ENCODE results near the gene COP1.

GRCh38 chr1:176159993-176160392 lies 47.1 kb downstream of the COP1 start:
- TF ChIP-seq EZH2 (IDR thresholded peaks at IDR 0.05) (no peak), SIN3A (IDR thresholded peaks at IDR 0.05; ENCODE audit: low read depth) (no peak), POLR2A (IDR thresholded peaks at IDR 0.05; ENCODE audit: borderline replicate concordance, extremely low read depth, insufficient read depth, insufficient read length) (no peak), SP1 (IDR thresholded peaks at IDR 0.05; ENCODE audit: low read depth) (no peak)

Measured in HCT116 (cell line).